BJ (cell line): Measurements from ENCODE around the gene SMC3. TPM values are rescaled to one million over a fixed set of nuclear protein-coding genes. Genes with fewer than 3 reads are reported as not detected.

Experiments used
- CTCF ChIA-PET: fragments of 350-600 bp; formaldehyde crosslinking; extraction: SDS; loops from one replicate; lab custom pipeline; 2021; ENCODE audit warnings: antibody characterized with exemption, inconsistent platforms; lab: Yijun Ruan, JAX
- POLR2A ChIA-PET: fragments of 300-600 bp; sonication (Branson Sonifier 250); formaldehyde crosslinking; extraction: SDS; loops from one replicate; lab custom pipeline; 2021; ENCODE audit warnings: antibody characterized with exemption; lab: Charles Lee
- DNase-seq: peaks from one replicate; pipeline ENCODE4 v3.0.0-alpha.2; 2011; ENCODE audit warnings: low read depth
- H3K27me3 ChIP-seq: 2 replicates; pipeline ENCODE4 v1.6.0; 2011; ENCODE audit warnings: low read length; ENCODE audit not compliant: control insufficient read depth, insufficient read depth
- H3K36me3 ChIP-seq: 2 replicates; pipeline ENCODE4 v1.5.1; 2011; ENCODE audit warnings: low read length; ENCODE audit not compliant: control insufficient read depth, insufficient read depth
- H3K4me3 ChIP-seq: 2 replicates; pipeline ENCODE4 v1.5.1; 2011; ENCODE audit warnings: low read depth, mild to moderate bottlenecking, control low read depth, low read length
- CTCF ChIP-seq: IDR thresholded peaks from 2 replicates; pipeline ENCODE4 v1.5.1; 2011; ENCODE audit warnings: low read depth, mild to moderate bottlenecking, control low read depth, inconsistent platforms, low read length, moderate library complexity; ENCODE audit not compliant: insufficient read depth
- polyA plus RNA-seq: library from polyadenylated mRNA; depleted of rRNA; stranded (reverse); fragments of >200 nt; gene quantifications from 2 replicates; pipeline ENCODE4 v1.2.3, GENCODE V29; 2011

Gene SMC3
- polyA plus RNA-seq, 1 experiment, result 5.7 TPM

- no peaks in the 10 kb centered on the region for H3K36me3 ChIP-seq
- no peak overlapping the region for H3K4me3 ChIP-seq
- no peak for TF ChIP-seq CTCF
- DNase-seq, result no peak
- CTCF ChIA-PET, result interaction anchor here (0.6 to 1.6 kb wide), 5 partner anchors 12 to 225 kb away, joined by 3 to 5 read pairs (median 3); no protein-coding TSS in a partner anchor
- POLR2A ChIA-PET, result no interaction called here
- no peaks in the 10 kb centered on the region for H3K27me3 ChIP-seq
Measured at GRCh38 chr10:110534571-110534970, 32.9 kb upstream of the SMC3 start.

GRCh38 chr10:110535958-110536891, 31.3 kb upstream of the SMC3 start:
- no peak for DNase-seq
- POLR2A ChIA-PET, result no interaction called here
- CTCF ChIA-PET, result interaction anchor here (1.7 kb wide), 1 partner anchor 10 kb away, joined by 5 read pairs; no protein-coding TSS in a partner anchor
- Histone ChIP-seq H3K27me3 (no peaks in the 10 kb centered on the region), H3K4me3 (no peak overlapping the region), H3K36me3 (no peaks in the 10 kb centered on the region)
- TF ChIP-seq CTCF, result peak; percentile 44

GRCh38 chr10:110539091-110539490, 28.4 kb upstream of the SMC3 start:
- no peak for DNase-seq
- ChIA-PET CTCF (interaction anchor here (1.0 kb wide), 1 partner anchor 10 kb away, joined by 4 read pairs; no protein-coding TSS in a partner anchor), POLR2A (no interaction called here)
- H3K4me3 ChIP-seq, result no peak overlapping the region
- TF ChIP-seq CTCF, result no peak
- no peaks in the 10 kb centered on the region for H3K27me3 ChIP-seq
- H3K36me3 ChIP-seq, result no peaks in the 10 kb centered on the region

GRCh38 chr10:110540031-110540430, 27.5 kb upstream of the SMC3 start:
- no peak for DNase-seq
- no peak for TF ChIP-seq CTCF
- Histone ChIP-seq H3K27me3 (no peaks in the 10 kb centered on the region), H3K4me3 (no peak overlapping the region), H3K36me3 (no peaks in the 10 kb centered on the region)
- ChIA-PET CTCF (interaction anchor here (1.0 kb wide), 2 partner anchors 9 to 226 kb away, joined by 3 to 4 read pairs; no protein-coding TSS in a partner anchor), POLR2A (no interaction called here)

GRCh38 chr10:110544958-110545537, 22.4 kb upstream of the SMC3 start:
- H3K27me3 ChIP-seq, result no peaks in the 10 kb centered on the region
- no peak for TF ChIP-seq CTCF
- no peak for DNase-seq
- ChIA-PET POLR2A (interaction anchor here (0.7 kb wide), 1 partner anchor 149 kb away, joined by 3 read pairs; no protein-coding TSS in a partner anchor), CTCF (interaction anchor here (1.2 to 10.4 kb wide), 6 partner anchors 8 to 238 kb away, joined by 3 to 116 read pairs (median 6); partner anchors contain the start of gene SMNDC1)
- H3K36me3 ChIP-seq, result no peaks in the 10 kb centered on the region
- no peak overlapping the region for H3K4me3 ChIP-seq
